Esophagus muscularis mucosa (tissue), 4 donors: ENCODE data around the gene FTO. TPM values are rescaled to one million over a fixed set of nuclear protein-coding genes. Genes with fewer than 3 reads are reported as not detected.

Experiments
- DNase-seq: peaks from one replicate; pipeline ENCODE4 v3.0.0-alpha.2; 2017; ENCODE audit errors: extremely low spot score
- H3K27ac ChIP-seq, 4 donors: fragments of 200-600 bp; sonication (generic); replicated peaks in 1 of 4; 1 replicate in 3 of 4; 2 replicates in 1 of 4; pipeline ENCODE4 v1.5.1; 2016 to 2019; ENCODE audit warnings: mild to moderate bottlenecking in 1 of 4
- H3K27me3 ChIP-seq, 4 donors: fragments of 200-600 bp; sonication (generic); one replicate each; pipeline versions ENCODE4 v1.5.1 to v1.6.0; 2016 to 2019
- H3K36me3 ChIP-seq, 4 donors: fragments of 200-600 bp; sonication (generic); one replicate each; pipeline ENCODE4 v1.5.1; 2016 to 2019
- H3K4me1 ChIP-seq, 4 donors: fragments of 200-600 bp; sonication (generic); one replicate each; pipeline ENCODE4 v1.5.1; 2016 to 2019
- H3K4me3 ChIP-seq, 4 donors: fragments of 200-600 bp; sonication (generic); 1 replicate in 2 of 4; 2 replicates in 2 of 4; pipeline ENCODE4 v1.5.1; 2016 to 2019; ENCODE audit warnings: mild to moderate bottlenecking in 4 of 4, moderate library complexity in 1 of 4
- H3K9me3 ChIP-seq, 4 donors: fragments of 200-600 bp; sonication (generic); 1 replicate in 3 of 4; 2 replicates in 1 of 4; pipeline ENCODE4 v1.5.1; 2016 to 2019
- CTCF ChIP-seq, 3 experiments: fragments of 200-600 bp in 2 of 3; fragments of 450-650 bp in 1 of 3; sonication (generic) in 2 of 3; IDR thresholded peaks; one replicate each; pipeline ENCODE4 v1.5.1; 2017 to 2019; ENCODE audit warnings: antibody characterized with exemption in 3 of 3, mild to moderate bottlenecking in 2 of 3, moderate library complexity in 1 of 3
- EP300 ChIP-seq: sonication (generic); formaldehyde crosslinking; IDR thresholded peaks from one replicate; pipeline ENCODE4 v1.6.1; 2017; ENCODE audit warnings: antibody characterized with exemption
- POLR2A ChIP-seq: fragments of 450-650 bp; IDR thresholded peaks from one replicate; pipeline ENCODE4 v1.6.1; 2017; ENCODE audit warnings: antibody characterized with exemption, moderate library complexity, mild to moderate bottlenecking, low read depth
- POLR2AphosphoS5 ChIP-seq, 2 donors: sonication (generic); formaldehyde crosslinking; IDR thresholded peaks; one replicate each; pipeline ENCODE4 v1.6.1; 2017; ENCODE audit warnings: antibody characterized with exemption in 2 of 2
- WGBS: methylation state at CpG from one replicate; pipeline ENCODE4 v1.1.5; 2018; 5-methylcytosine and 5-hydroxymethylcytosine counted together
- intact Hi-C: fragments of 100-400 bp; cut with DNase I; formaldehyde crosslinking; loops from one replicate; pipeline ENCODE4 v1.15.1; 2023
- total RNA-seq, 4 donors: library from RNA; depleted of rRNA; stranded (reverse); fragments of >200 nt; gene quantifications; one replicate each; pipeline versions ENCODE4 v1.1.0 to v1.2.1, GENCODE V29; 2016

Gene FTO
- total RNA-seq, 4 donors from 2014 or later, result 101 to 121 (median 112) TPM

GRCh38 chr16:53832896-53833544 is 129.1 kb downstream of the FTO start:
- 96% methylated on average over 9 of the region's 9 CpGs for WGBS
- H3K9me3 ChIP-seq, result no peaks in the 10 kb centered on the region
- DNase-seq, result no peak

GRCh38 chr16:53836142-53836541 is 132.2 kb downstream of the FTO start:
- 98% methylated on average over 3 of the region's 3 CpGs for WGBS
- Histone ChIP-seq H3K4me1 (peaks cover 0 to 15% (median 7%) of the 10 kb centered on the region in 4 donors), H3K27ac (no peak overlapping the region), H3K36me3 (peaks cover 0 to 14% (median 2%) of the 10 kb centered on the region in 4 donors), H3K9me3 (no peaks in the 10 kb centered on the region), H3K4me3 (no peak overlapping the region), H3K27me3 (no peaks in the 10 kb centered on the region)
- TF ChIP-seq POLR2A (no peak), POLR2AphosphoS5 (IDR thresholded peaks at IDR 0.05) (no peak), EP300 (no peak), CTCF (IDR thresholded peaks at IDR 0.05) (no peak)
- no peak for DNase-seq
- intact Hi-C loops, result no loop called here

More at GRCh38 chr16:53832896-53833544, 129.1 kb downstream of the FTO start:
- intact Hi-C loops, result no loop called here
- Histone ChIP-seq H3K36me3 (peaks cover 0 to 16% (median 0%) of the 10 kb centered on the region in 4 donors), H3K27me3 (no peaks in the 10 kb centered on the region), H3K27ac (no peak overlapping the region), H3K4me1 (peaks cover 5 to 15% (median 6%) of the 10 kb centered on the region in 4 donors), H3K4me3 (no peak overlapping the region)
- TF ChIP-seq POLR2A (no peak), CTCF (IDR thresholded peaks at IDR 0.05) (no peak), EP300 (no peak), POLR2AphosphoS5 (IDR thresholded peaks at IDR 0.05) (no peak)

GRCh38 chr16:53836680-53837079 is 132.7 kb downstream of the FTO start:
- whole genome bisulfite sequencing, result 82% methylated on average over 3 of the region's 3 CpGs
- no peak for TF ChIP-seq POLR2AphosphoS5 (IDR thresholded peaks at IDR 0.05)
- no peak for TF ChIP-seq EP300
- no peak for TF ChIP-seq CTCF (IDR thresholded peaks at IDR 0.05)
- no peak for TF ChIP-seq POLR2A
- intact Hi-C loops, result no loop called here
- Histone ChIP-seq H3K9me3 (no peaks in the 10 kb centered on the region), H3K4me1 (peaks cover 0 to 15% (median 7%) of the 10 kb centered on the region in 4 donors), H3K27me3 (no peaks in the 10 kb centered on the region), H3K36me3 (peaks cover 0 to 14% (median 2%) of the 10 kb centered on the region in 4 donors), H3K4me3 (no peak overlapping the region), H3K27ac (no peak overlapping the region)
- no peak for DNase-seq

- H3K9me3 ChIP-seq, result no peaks in the 10 kb centered on the region
- WGBS, result 80% methylated on average over 7 of the region's 7 CpGs
- H3K4me1 ChIP-seq, result peaks cover 0 to 15% (median 7%) of the 10 kb centered on the region in 4 donors
- no peak for DNase-seq
- no peak overlapping the region for H3K27ac ChIP-seq
- intact Hi-C loops, result no loop called here
- H3K4me3 ChIP-seq, result no peak overlapping the region
- no peak for TF ChIP-seq EP300
- TF ChIP-seq POLR2AphosphoS5 (IDR thresholded peaks at IDR 0.05), result no peak
- no peak for TF ChIP-seq POLR2A
- no peak for TF ChIP-seq CTCF (IDR thresholded peaks at IDR 0.05)
- H3K27me3 ChIP-seq, result no peaks in the 10 kb centered on the region
- peaks cover 0 to 9% (median 2%) of the 10 kb centered on the region in 4 donors for H3K36me3 ChIP-seq
Observed at GRCh38 chr16:53837426-53837825, 133.5 kb downstream of the FTO start.
